HG03097 (cell line): ENCODE results near the gene CLDN5.

Experiments used
- ATAC-seq: cut with Tn5 transposase; IDR thresholded peaks from one replicate; pipeline ENCODE4 v1.9.1; 2021; ENCODE audit not compliant: unreplicated experiment, low FRiP score

The CLDN5 gene

GRCh38 chr22:19523240-19524169 lies 705 bp downstream of the CLDN5 start:
- no peak for ATAC-seq

DNA sequence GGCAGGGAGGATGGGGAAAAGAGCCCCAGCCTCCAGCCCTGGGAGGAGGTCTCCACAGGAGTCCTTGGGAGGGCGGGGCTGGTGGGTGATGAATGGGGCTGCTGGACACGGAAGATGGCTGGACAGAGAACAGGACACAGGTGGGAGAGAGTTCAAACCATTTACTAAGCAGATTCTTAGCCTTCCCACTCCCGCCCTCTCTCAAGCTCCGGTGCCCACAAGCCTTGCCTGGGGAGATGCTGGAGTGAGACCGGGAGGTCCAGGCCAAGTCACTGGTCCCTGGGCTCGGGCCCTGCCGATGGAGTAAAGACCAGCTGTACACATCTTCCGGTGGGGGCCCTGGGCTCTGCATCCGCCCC lies 1.4 kb downstream of the CLDN5 start:
- ATAC-seq: no peak

DNA sequence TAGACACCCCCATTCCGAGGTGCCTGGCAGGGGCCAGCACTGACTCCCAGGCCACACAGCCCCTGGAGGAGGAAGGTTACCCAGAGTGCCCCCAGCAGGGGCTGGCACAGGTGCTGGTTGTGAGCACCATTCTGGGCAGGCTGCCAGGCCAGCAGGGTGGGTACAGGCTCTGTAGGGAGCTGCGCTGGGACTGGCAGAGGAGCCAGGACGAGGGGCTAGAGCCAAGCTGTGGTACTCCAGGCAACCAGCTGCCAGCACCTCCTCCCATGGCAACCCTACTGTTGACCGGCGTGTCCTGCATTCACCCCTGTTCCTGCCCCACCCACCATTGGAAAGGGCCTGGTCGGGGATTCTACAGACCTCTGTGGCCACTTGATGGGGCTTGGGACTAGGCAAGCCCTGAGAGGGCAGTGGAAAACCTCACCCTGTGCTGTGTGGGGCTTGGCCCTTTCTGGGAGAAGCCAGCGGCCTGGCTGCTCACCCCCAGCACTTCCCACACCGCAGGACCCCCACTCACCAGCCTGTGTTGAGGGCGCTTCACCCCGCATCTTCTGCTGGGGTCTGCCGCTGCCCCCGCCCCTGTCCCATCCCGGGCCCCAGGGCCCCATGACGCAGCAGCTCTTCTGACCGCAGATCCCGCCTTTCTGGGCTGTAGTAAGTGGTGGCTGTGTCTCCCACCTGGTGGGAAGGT lies 1.9 kb downstream of the CLDN5 start:
- ATAC-seq: no peak

GRCh38 chr22:19520566-19521305 lies 3.5 kb downstream of the CLDN5 start:
- no peak for ATAC-seq

DNA sequence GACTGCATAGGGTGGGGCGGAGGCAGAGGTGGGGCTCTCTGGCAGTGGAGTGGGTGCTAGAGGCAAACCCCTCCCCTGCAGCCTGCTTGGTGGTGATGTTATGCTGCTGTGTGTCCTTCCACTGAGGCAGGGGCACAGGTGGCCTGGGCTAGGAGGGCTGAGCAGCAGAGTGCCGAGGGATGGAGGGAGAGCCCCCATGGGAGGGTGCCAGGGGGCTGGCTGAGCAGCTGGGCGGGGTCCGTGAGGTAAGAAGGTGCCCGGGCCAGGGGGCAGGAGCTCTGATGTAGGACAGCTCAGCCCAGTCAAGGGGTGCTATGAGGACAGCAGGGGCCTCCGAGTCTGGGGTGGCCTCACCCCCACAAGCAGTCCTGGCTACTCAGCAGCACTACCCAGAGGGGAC lies 4.2 kb downstream of the CLDN5 start:
- ATAC-seq: no peak

DNA sequence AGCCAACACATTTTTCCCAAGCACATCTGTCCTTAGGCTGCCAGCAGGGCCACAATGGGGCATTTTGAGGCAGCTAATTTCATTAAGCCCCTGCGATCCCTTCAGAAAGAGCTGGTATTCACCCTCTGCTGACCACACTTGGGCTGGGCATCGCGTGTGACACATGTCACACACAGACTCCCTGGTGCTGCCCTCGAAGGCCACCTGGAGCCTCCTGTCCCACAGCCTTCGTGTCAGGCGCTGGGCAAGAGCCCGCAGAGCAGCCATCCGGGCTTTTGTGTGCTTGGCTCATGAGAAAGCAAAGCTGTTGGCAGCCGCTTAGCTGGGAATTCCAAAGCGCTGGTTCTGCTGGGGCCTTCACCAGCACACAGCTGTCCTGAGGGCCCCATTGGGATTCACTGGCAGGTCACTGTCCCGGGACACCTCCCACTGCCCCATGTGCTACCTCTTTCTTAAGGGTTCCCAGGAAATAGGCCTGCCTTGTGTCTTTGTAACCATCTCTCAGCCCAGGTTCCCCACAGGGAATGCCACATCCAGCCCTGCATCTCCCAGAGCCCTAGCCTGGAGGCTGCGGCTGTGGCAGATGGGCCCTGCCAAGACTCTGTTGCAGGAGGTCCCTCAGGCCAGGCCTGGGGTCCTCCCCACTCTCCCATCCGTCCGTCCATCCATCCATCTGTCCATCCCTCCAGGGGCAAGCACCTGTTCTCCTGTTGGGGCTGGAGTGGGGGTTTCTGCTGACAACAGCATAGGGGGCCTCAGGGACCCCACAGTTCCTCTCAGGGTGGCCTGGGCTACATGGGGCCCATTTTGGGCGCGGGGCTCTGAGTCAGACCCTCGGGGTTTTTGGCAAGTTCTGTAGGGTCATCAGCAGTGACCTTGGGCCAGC lies 4.9 kb downstream of the CLDN5 start:
- ATAC-seq: no peak

- ATAC-seq: no peak
Observed at GRCh38 chr22:19518635-19519034, 5.6 kb downstream of the CLDN5 start.

- no peak for ATAC-seq
Observed at GRCh38 chr22:19517919-19518611, 6.1 kb downstream of the CLDN5 start.

GRCh38 chr22:19517171-19517500 lies 7.1 kb downstream of the CLDN5 start:
- ATAC-seq: no peak

GRCh38 chr22:19516378-19517170 lies 7.6 kb downstream of the CLDN5 start:
- no peak for ATAC-seq

DNA sequence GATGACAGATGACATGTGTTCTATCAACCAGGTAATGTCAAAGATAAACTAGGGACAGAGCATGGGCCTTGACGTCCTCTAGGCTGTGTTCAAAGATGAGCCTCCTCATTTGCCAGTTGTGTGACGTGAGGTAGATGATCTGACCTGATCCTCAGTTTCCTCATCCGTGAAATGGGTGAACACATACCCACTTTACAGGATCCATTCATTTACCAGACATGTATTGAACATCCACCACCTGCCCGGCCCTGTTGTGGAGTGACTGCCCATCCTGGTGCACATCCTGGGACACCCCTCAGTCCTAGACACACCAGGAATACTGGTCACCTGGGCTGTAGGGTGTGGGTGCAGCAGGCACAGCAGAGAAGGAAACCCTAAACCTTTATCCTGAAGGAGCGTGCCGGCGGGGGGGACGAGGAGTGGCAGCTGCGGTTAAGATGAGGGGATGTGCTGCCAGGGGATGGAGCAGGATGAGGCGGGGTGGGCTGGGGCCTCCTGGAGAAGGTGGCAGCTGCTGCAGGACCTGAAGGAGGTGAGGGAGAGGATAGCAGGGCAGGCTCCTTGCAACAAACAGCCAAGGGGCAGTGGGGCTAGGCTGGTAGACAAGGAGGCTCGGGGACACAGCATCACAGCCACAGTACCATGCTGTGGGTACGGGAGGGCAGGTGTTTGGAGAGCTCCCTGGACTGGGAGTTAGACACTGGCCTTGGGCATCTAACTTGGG lies 8.4 kb downstream of the CLDN5 start:
- no peak for ATAC-seq

GRCh38 chr22:19514831-19515565 lies 9.2 kb downstream of the CLDN5 start:
- ATAC-seq: no peak

DNA sequence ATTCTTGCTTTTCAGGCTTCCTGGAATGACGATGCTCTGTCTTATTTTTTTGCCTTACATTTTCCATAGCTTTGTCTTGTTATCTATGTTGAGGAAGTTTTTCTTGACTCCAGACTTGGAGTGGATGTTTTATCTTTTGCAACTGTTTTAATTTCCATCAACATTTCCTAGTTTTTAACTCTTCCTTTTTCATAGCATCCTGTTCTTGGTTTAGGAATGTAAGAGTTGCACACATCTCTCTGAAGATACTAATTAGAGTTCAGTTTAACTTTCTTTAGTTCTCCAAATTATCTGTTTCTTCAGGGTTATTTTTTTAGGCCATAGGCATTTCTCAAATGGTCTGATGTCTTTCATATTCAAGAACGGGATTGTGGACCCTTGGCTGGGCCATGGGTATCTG lies 10.4 kb downstream of the CLDN5 start:
- no peak for ATAC-seq

- ATAC-seq: no peak
Observed at GRCh38 chr22:19510919-19511341, 13.3 kb downstream of the CLDN5 start.

DNA sequence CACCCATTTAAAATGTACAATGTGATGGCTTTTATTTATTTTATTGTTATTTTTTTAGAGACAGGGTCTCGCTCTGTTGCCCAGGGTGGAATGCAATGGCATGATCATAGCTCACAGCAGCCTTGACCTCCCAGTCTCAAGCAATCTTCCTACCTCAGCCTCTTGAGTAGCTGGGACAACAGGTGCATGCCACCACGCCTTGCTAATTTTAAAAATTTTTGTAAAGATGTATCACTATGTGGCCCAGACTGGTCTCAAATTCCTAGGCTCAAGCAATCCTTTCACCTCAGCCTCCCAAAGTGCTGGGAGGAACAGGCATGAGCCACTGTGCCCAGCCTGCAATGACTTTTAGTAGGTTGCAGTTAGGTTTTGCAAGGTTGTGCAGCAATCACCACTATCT lies 14.3 kb downstream of the CLDN5 start:
- no peak for ATAC-seq

- no peak for ATAC-seq
Observed at GRCh38 chr22:19509191-19509590, 15.0 kb downstream of the CLDN5 start.

GRCh38 chr22:19508024-19508776 lies 16.0 kb downstream of the CLDN5 start:
- ATAC-seq: no peak
